GM12875 (cell line): Measurements from ENCODE around the gene ATP2B2.

ENCODE experiments used
- H3K4me3 ChIP-seq: one replicate; pipeline ENCODE4 v1.5.1; 2011; ENCODE audit warnings: low read depth, low read length, control low read depth
- CTCF ChIP-seq: IDR thresholded peaks from 2 replicates; pipeline ENCODE4 v1.5.1; 2011; ENCODE audit warnings: low read depth, mild to moderate bottlenecking, control low read depth, inconsistent platforms, low read length, moderate library complexity, borderline replicate concordance; ENCODE audit not compliant: insufficient read depth

Gene ATP2B2

GRCh38 chr3:10517627-10518026 is 12.2 kb upstream of the ATP2B2 start:
- no peak overlapping the region for H3K4me3 ChIP-seq
- no peak for TF ChIP-seq CTCF

DNA sequence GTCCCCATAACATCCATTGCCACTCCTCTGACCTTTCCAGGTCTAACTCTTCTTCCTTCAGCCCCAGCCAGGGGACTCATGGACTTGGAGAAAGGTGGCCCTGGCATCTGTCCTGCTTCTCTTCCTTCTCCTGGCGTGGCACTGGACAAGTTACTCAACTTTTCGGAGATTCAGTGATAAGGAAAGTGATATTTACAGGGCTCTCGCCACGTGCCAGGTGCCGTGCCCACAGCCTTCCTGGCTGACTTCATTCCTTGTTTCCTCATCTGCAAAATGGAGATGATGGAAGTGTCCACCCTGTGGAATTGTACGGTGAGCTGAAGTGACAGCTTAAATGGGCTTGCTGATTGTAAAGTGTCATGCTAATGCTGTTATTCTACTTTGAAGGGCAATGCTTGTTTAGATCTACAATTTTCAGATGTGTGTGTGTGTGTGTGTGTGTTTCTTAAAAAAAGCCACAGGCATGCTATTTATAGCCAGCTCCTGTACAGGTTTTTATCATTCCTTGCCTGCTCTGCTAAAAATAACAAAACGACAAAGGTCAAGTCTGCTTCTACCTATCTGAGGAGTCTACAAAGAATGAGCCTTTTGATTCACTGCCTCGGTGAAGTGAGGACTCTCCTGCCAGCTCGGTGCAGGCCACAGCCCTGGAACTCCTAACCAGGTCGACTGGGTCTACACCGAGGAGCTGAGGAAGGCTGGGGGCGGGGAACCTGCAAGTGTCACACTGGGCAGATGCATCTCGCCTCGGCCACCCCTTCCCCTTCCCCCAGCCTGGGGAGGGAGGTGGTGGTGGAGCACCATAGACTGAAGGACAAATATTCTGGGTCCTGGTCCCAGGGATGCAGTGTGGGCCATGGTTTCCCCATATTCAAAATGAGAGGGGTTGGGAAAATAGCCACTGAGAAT is 11.4 kb upstream of the ATP2B2 start:
- no peak overlapping the region for H3K4me3 ChIP-seq
- no peak for TF ChIP-seq CTCF

DNA sequence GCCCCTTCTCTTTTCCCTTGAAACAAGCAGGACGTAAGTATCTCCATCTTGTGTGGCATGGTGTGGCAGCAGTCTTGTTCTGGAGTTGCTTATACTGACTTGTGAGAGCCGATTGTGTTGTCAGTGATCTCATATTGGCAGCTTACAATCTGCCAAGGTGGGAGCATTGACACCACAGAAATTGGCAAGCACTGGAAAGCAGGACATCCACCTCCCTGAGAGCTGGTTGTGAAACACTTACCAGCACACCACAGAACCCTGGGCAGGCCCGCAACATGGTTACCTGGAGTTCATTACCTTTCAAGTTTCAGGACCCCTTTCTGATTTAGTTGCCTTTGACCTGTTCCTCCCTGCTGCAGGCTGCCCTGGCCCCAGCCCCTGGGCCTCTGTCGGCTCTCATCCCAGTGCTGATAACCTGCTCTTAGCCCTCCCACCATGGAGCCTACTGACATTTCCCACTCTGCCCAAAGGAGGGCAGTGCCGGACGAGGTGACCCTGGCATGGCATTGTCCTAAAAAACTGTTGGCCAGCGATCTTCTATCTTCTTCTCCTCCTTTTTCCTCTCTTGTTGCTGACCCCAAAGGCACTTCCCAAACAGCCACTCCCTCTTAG is 10.6 kb upstream of the ATP2B2 start:
- TF ChIP-seq CTCF = 0 out of 2 replicates have a peak, but pooled peaks have one; percentile 11
- no peak overlapping the region for H3K4me3 ChIP-seq

GRCh38 chr3:10515396-10515795 is 10.0 kb upstream of the ATP2B2 start:
- no peak overlapping the region for H3K4me3 ChIP-seq
- no peak for TF ChIP-seq CTCF

DNA sequence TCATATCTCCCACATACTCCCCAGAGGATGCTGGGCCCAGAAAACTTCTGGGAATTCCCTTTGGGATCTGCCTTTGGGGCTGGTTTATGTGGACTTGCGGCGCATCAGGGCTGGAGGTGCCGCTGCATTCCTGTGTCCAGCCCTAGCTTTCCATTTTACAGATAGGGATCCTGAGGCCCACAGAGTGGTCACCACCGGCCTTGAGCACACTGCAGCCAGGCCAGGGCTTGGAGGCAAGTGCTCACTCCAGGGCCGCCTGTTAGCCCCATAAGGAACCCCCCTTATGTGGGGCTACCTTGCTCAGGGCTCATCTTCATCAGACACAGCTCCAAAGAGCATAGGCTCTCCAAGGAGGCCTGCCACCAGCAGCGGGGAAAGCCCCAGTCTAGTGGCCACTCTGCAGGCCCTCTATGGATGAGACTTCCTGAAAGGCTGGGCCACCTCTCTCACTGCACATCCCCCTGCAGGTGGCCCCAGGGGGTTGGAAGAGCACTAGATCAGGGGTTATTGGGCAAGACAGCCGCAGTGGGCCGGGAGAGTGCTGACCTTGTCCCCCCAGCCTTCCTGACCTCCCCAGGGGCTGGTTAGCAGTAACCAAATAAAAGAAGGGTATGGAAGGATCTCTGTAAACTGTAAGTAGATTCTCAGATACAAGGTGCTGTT is 9.2 kb upstream of the ATP2B2 start:
- no peak overlapping the region for H3K4me3 ChIP-seq
- no peak for TF ChIP-seq CTCF

DNA sequence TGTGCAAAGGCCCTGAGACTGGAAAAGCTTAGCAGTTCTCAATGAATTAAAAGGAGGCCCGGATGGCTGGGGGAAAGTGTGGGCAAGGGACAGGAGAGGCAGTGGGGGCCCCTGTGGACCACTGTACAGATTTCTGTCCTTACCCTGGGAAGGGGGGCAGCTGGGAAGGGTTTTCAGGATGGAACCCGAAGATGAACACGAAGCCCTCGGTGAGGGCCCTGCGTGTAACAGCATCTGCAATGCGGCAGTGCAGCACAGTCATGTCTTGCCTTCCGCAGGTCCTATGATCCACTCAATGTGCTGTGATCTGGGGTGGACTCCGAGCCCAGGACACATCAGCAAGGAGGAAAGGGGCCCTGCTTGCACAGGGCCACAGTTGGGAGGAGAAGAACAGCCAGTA is 7.9 kb upstream of the ATP2B2 start:
- H3K4me3 ChIP-seq = no peak overlapping the region
- TF ChIP-seq CTCF = no peak
